ENCODE data around the gene CAVIN3.
"Not testable (repeated sequence)": the region's sequence is repeated elsewhere in the genome, so short reads cannot be mapped to it uniquely, and the experiment has no call there.

The CAVIN3 gene

DNA sequence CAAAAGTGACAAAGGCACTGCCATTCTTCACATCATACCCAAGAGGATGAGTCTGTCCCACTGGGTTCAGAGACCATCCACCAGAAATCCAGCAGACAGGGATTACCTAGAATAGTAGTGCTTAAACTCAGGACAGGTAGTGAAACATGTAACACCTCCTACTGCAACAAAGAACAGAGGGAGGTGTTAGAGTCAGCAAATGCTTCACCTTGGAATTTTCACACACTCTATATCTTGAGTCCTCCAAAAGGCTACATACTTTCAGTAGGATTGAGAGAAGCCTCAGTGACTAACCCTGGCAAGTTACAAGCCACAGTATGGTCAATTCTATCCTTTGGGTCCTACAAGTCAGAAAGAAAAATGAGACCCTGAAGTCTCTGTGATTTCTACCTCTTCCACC, 6.0 kb upstream of the CAVIN3 start:
- DNase-seq (ENCODE audit: low read depth in 1 of 2, low spot score in 1 of 2), result no peak

GRCh38 chr11:6323291-6323905, 3.1 kb upstream of the CAVIN3 start:
- no peak for DNase-seq (ENCODE audit: low read depth in 1 of 2, low spot score in 1 of 2)

GRCh38 chr11:6321961-6322362, 1.7 kb upstream of the CAVIN3 start:
- DNase-seq (ENCODE audit: low read depth in 1 of 2, low spot score in 1 of 2), result no peak

- no peak for DNase-seq (ENCODE audit: low read depth in 1 of 2, low spot score in 1 of 2)
These were observed 1.1 kb upstream of the CAVIN3 start for GRCh38 chr11:6321356-6321755.

GRCh38 chr11:6319704-6320410, 444 bp downstream of the CAVIN3 start:
- no peak for DNase-seq (ENCODE audit: low read depth in 1 of 2, low spot score in 1 of 2)

DNA sequence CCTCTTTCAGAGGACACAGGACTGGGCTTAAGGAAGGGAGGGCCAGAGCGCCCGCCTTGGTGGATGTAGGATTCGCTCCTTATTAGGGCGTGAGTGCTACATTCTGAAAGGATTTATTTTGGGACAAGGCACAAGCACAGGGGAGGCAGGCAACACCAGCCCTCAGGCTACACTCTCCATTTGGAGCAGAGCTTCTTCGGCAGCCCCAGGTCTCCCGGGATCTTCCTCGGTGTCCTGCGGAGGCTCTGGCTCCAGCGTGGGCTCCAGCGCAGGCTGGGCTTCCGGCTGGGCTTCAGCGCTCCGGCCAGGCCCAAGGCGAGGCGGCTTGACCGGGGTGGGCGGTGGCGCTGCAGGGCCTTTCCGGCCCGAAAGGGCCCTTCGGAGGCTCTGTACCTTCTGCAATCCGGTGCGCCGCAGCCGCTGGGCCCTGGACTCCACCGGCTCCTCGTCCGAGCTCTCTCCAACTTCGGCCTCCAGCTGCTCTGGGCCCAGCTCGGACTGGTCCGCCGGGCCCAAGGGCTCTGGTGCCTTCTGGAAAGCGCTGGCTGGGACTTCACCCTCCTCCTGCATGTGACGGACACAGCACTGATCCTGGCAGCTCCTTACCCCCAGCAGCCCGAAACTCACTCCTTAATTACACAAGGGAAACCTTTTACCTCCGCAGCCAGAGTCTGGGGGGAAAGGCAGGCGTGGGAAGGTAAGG, 1.1 kb downstream of the CAVIN3 start:
- DNase-seq (ENCODE audit: low read depth in 1 of 2, low spot score in 1 of 2), result no peak

DNA sequence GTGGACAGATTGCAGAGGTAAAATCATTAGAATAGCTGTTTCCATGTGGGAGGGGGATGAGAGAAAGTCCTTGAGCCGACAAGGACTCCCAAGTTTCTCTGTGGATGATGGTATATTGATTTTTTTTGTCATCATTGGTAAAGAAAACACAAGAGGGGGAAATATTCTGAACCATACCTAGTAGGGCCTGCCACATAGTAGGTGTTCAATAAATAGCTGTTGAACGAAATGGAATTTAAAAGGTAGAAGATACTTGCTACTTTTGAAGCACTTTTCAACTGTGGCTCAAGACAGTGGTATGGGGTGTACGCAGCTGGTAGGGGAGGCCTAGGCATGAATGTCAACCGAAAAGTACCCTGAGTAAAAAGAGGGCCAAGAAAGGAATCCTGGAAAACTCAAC, 2.1 kb downstream of the CAVIN3 start:
- no peak for DNase-seq (ENCODE audit: low read depth in 1 of 2, low spot score in 1 of 2)

GRCh38 chr11:6315811-6316425, 4.4 kb downstream of the CAVIN3 start:
- DNase-seq (ENCODE audit: low read depth in 1 of 2, low spot score in 1 of 2), result no peak

DNA sequence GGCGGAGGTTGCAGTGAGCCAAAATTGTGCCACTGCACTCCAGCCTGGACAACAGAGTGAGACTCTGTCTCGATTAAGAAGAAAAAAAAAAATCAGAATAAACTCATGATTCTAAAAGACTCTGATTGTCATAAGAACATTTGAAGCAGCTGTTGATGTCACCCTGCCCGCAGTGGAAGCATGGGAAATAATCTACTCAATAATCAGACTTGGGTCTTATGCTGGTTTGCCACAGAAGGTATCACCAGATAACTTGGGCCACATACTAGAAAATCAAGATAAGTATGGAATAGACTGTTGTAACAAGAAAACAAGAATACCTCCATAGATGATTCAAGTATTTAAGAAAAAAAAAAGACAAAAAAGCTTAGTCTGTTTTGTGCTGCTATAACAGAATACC, 8.2 kb downstream of the CAVIN3 start:
- DNase-seq (ENCODE audit: low read depth in 1 of 2, low spot score in 1 of 2), result no peak

DNA sequence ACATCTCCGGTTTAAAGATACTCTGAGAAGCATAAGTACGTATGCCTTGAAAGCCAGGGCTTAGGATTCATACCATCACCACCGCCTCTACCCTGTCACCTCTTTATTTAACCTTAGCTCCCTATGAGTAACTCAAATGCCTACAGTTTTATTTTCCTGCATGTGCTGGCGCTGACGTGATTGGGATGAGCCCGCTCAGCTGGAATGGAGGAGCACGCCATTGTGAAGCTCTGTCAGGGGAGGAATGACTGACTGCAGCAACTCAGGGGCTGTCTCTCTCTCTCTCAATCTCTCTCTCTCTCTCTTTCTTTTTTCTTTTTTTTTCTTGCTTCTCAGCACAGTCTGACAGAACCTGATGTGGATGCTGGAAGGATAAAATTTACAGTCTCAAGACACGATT, 12.4 kb downstream of the CAVIN3 start:
- DNase-seq (ENCODE audit: low read depth in 1 of 2, low spot score in 1 of 2), result no peak

DNA sequence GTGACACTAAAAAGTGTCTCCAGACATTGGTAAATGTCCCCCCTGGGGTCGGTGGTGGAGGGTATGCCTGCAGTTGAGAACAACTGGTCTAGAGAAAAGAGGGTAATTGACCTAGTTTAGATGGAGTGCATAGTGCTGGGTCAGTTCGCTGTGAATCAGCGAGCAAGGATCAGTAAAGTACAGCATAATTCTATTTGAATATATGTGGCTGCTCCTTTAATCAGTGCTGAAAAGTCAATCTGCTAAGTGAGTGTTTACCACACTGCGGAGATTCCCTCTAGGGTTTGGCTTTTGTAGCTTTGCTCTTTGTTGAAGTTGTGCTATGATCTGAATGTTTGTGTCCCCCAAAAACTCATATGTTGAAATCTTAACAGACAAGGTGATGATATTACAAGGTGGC, 15.0 kb downstream of the CAVIN3 start:
- DNase-seq (ENCODE audit: low read depth in 1 of 2, low spot score in 1 of 2), result no peak

- DNase-seq (ENCODE audit: low read depth in 1 of 2, low spot score in 1 of 2), result no peak
These were observed 16.6 kb downstream of the CAVIN3 start for GRCh38 chr11:6303661-6304060.

GRCh38 chr11:6301096-6301495, 19.2 kb downstream of the CAVIN3 start:
- no peak for DNase-seq (ENCODE audit: low read depth in 1 of 2, low spot score in 1 of 2)

DNA sequence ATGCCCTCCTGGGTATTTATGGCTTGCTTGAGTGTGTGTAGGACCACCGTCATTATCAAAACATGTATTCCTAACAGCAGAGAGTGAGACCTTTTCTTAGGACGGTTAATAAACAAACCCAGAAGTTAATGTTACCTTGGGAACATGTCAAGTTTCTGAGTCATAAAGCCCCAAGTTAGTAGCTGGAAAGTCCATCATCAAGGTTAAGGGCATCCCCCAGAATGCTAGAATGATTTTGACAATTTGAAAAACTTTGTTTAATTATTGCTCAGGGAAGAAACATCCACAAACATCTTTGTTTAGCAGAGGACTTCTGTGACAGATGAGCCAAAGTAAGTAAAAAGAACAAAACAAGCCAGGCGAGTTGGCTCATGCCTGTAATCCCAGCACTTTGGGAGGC, 20.0 kb downstream of the CAVIN3 start:
- DNase-seq (ENCODE audit: low read depth in 1 of 2, low spot score in 1 of 2), result no peak

DNA sequence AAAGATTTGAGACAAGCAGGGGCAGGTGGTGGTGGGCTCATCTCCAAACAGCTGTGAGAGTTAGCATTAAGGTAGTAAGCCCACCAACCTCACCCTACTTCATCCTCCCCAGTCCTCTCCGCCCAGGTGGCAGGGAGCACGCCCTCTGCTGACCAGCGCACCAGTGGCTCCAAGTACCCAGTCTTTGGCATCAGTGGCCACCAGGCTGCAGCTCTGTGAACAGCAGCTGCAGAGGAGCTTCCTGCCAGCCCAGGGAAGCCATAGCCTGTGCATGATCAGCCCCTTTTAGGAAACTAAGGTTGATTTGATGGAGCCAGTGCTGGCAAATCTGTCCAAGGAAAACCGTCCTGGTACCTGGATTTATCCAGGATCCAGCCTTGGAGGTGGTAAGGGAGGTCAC, 21.7 kb downstream of the CAVIN3 start:
- DNase-seq (ENCODE audit: low read depth in 1 of 2, low spot score in 1 of 2), result no peak

GRCh38 chr11:6297831-6298230, 22.5 kb downstream of the CAVIN3 start:
- no peak for DNase-seq (ENCODE audit: low read depth in 1 of 2, low spot score in 1 of 2)

GRCh38 chr11:6285019-6285418, 35.3 kb downstream of the CAVIN3 start:
- no peak for DNase-seq (ENCODE audit: low read depth in 1 of 2, low spot score in 1 of 2)

DNA sequence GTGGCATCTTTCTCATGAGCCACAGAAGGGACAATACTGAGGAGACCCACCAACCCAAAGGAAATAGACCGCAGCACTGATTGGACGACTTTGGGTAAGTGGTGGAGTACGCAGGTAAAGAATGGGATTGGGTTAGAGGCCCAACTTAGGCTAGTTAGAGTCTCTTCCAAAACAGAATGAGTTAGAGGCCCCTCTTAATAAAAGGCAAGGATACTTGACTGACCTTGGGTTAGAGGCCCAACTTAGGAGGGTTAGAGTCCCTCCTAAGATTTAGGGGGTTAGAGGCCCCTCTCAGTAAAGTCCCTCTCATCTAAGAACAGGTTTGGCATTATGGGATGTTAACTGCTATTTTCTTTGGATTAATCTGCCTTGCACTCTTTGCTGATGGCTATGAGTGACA, 36.1 kb downstream of the CAVIN3 start:
- DNase-seq (ENCODE audit: low read depth in 1 of 2, low spot score in 1 of 2), result no peak

DNA sequence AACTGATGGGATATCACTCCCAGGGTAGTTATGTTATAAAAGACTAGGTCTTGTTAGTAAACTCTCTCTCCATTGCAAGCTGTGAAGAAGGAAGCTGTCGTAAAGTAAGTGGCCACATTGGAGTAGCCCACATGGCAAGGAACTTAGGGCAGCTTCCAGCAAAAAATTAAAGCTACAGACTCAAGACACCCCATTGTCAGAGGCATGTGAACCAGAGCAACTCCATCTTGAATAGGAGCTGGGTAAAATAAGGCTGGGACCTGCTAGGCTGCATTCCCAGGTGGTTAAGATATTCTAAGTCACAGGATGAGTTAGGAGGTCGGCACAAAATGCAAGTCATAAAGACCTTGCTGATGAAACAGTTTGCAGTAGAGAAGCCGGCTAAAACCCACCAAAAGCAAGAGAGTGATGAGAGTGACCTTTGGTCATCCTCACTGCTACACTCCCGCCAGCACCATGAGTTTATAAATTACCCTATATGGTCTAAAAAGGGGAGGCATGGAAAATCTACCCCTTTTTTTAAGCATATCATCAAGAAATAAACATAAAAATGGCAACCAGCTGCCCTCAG, 36.8 kb downstream of the CAVIN3 start:
- DNase-seq (ENCODE audit: low read depth in 1 of 2, low spot score in 1 of 2), result no peak

DNA sequence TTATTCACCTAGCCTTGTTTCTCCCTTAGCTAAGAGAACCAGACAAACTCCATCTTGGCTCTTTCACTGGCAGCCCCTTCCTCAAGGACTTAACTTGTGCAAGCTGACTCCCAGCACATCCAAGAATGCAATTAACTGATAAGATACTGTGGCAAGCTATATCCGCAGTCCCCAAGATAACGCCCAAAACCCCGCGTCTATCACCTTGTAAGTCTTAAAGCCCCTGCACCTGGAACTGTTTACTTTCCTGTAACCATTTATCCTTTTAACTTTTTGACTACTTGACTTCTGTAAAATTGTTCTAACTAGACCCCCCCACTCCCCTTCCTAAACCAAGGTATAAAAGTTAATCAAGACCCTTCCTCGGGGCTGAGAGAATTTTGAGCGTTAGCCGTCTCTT, 39.5 kb downstream of the CAVIN3 start:
- DNase-seq (ENCODE audit: low read depth in 1 of 2, low spot score in 1 of 2), result not testable (repeated sequence)

DNA sequence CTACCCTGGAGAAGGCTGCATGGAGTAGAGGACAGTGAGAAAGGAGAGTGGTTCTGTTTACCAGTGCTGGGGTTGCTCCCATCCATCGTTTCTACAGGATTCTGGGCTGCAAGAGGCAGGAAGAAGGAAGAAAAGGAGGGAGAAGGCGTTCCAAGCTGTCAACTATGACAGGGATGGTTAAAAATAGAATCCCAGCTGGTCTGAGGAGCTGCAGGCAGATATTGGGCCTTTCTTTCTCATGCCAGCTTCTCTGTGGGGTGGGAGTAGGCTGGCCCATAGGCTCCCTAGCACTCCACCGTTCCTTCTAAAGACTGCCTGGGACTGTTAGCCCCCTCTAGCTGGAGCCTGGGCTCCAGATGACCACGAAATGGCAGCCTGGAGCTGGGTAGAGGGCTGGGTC, 47.1 kb downstream of the CAVIN3 start:
- no peak for DNase-seq (ENCODE audit: low read depth in 1 of 2, low spot score in 1 of 2)

- DNase-seq (ENCODE audit: low read depth in 1 of 2, low spot score in 1 of 2), result no peak
These were observed 48.7 kb downstream of the CAVIN3 start for GRCh38 chr11:6271598-6271997.
